ENCODE measurements around the gene OR2C1.

OR2C1 gene

GRCh38 chr16:3355589-3355988 is at the start of gene OR2C1:
OR2C1 (plus strand) TSS chr16:3355889; CDS start chr16:3355941, 52 bp downstream.
- no peak for DNase-seq

- DNase-seq, result no peak
These were observed 49.6 kb upstream of the OR2C1 start for GRCh38 chr16:3306078-3306477.

DNA sequence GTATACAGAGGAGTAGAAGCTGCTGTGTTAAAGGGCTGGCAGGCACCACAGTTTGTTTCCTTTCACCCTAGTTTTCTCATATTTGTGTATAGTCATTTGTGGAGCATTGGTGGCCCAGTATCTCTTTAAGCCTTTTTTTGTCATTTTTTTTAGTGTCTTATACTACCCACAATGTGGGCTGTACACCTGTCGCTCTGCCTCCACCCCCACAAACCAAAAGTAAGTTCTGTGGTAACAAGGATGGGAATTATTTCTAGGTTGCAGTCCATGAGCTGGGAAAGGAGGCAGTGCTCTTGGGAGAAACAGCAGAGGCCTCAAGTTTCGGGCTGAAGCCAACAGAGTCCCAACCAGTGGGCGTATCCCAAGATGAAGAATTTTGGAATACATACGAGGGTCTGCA is 44.2 kb upstream of the OR2C1 start:
- no peak for DNase-seq

- DNase-seq, result no peak
These were observed 38.2 kb upstream of the OR2C1 start for GRCh38 chr16:3317315-3317999.

DNA sequence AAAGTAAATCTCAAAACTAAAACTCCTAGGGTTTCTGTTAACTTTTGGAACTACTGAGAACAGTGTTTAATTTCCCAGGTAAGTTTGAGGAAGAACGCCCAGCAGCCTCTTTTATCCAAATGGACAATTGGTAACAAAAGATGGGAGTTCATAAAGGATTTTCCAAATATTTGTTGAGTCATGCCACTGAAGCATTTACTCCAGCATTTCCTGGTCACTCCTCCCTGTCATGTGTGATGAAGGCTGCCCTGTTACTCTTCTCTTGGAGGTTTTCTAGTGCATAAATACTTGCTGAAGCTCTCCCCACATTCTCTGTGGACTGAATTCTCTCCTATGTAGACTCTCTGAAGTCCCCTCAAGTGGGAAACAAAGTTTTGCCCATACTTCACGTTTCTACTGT is 33.9 kb upstream of the OR2C1 start:
- DNase-seq, result no peak

DNA sequence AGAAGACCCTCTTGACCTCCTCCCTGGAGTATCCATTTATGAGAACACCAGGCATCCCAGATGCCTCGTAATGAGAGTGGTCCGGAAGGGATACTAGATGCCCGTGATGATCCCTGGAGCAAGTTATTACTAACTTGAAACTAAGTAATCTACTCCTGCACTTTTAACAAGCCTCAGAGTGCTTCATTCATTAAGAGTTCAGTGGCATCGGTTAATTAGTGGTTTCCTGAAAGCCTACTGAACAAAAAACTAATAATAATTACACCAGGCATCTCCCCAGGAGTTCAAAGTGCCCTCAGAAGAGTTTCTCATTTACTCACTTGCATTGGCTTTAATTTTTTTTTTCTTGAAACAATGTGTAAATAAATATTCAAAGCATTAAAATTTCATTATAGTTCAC is 28.2 kb upstream of the OR2C1 start:
- no peak for DNase-seq

DNA sequence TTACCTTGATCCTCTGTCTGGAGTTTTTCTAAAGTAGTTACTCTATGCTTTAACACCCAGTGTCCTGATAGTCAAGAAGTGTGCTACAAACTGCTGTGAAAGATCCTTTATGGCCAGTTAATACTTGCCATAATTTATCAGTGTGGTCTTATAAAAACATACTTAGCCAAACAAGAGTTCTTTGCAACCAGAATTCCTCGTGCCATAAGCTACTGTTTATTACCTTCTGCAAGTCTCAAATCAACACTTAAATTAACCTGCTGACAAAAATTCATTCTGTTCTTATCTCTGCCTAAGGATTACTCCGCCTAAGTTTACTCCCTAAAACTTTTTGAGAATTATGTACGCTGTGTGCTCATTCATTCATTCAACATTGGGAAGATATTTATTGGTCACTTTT is 27.6 kb upstream of the OR2C1 start:
- DNase-seq, result no peak

DNA sequence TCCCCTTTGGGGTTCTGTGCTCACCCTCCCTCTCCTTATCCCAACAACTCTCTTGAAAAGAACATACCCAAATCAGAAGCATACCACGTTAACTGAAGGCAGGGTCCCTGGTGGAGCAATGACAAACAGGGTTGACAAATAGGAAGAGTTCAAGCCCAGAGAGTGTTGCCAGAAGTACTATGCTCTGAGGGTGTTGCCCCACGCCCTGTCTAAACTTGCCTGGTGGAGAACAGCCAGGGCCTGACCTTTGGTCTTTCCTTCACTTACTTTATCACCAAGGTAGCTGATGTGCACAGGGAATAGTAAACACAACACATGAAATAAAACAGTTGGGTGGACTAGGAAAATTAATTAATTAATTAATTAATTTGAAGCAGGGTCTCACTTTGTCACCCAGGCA is 27.0 kb upstream of the OR2C1 start:
- no peak for DNase-seq

GRCh38 chr16:3346041-3346440 is 9.6 kb upstream of the OR2C1 start:
- DNase-seq, result no peak

DNA sequence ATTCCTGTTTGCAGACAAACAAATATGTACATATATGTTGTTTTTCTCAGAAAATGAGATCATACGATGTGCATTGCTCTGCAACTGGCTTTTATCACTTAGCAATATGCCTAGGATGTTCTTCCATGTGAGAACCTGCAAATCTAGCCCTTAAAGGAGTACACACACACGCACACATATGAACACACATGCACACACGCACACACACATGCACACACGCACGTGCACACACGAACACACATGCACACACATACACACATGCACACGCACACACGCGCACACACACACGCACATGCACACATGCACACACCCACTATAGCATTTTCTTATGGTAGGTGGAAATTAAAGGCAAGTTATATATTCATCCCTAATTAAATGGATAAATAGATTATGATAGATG is 8.1 kb upstream of the OR2C1 start:
- DNase-seq, result no peak

- DNase-seq, result no peak
These were observed 7.0 kb upstream of the OR2C1 start for GRCh38 chr16:3348547-3349167.

- no peak for DNase-seq
These were observed 6.5 kb upstream of the OR2C1 start for GRCh38 chr16:3349175-3349574.

DNA sequence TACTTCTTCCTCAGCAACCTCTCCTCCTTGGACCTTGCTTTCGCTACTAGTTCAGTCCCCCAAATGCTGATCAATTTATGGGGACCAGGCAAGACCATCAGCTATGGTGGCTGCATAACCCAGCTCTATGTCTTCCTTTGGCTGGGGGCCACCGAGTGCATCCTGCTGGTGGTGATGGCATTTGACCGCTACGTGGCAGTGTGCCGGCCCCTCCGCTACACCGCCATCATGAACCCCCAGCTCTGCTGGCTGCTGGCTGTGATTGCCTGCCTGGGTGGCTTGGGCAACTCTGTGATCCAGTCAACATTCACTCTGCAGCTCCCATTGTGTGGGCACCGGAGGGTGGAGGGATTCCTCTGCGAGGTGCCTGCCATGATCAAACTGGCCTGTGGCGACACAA is 429 bp downstream of the OR2C1 start:
- DNase-seq, result no peak

DNA sequence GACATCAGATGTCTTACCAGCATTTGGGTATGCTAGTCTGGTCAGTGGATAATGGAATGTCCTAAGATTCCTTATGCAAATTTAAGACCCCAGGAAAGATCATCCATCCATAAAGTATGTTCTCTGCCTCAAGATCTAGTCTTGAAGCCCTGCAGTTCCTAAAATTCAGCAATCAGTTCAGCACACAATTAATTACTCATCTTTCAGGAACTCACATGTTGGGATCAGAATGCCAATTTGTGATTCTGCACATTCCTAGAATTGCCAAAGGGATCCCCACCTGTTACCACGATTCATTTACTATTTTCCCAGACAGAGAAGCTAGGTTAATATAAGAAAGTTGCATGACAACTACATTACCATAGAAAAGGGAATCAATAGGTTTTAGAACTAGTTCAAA is 3.2 kb downstream of the OR2C1 start:
- no peak for DNase-seq

GRCh38 chr16:3362931-3363330 is 7.2 kb downstream of the OR2C1 start:
- no peak for DNase-seq

GRCh38 chr16:3363793-3364192 is 8.1 kb downstream of the OR2C1 start:
- DNase-seq, result no peak

GRCh38 chr16:3364774-3365427 is 9.2 kb downstream of the OR2C1 start:
- peak; percentile 89 to 92 for DNase-seq

DNA sequence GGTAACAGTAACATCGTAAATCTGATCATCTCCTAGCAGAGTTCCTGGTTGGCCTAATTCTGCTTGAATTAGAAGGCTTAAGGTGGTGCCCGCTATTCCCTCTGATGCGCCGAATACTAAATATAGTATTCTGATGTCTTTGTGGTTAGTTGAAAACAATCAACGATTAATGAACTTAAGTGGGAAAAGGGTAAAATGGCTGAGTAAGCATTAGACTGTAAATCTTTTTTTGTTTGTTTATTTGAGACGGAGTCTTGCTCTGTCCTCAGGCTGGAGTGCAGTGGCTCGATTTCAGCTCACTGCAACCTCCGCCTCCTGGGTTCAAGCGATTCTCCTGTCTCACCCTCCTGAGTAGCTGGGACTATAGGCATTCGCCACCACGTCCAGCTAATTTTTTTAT is 13.4 kb downstream of the OR2C1 start:
- no peak for DNase-seq

DNA sequence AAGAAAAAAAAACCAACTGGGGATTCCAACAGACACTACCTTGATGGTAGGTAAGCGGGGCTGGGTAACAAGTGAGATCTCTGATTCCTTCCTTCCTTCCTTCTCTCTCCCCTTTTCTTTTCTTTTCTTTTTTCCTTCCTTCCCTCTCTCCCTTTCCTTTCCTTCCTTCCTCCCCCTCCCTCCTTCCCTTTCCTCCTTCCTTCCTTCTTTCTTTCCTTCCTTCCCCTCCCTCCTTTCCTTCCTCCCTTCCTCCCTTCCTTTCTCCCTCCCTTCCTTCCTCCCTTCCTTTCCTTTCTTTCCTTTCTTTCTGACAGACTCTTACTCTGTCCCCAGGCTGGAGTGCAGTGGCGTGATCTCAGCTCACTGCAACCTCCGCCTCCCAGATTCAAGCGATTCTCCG is 20.0 kb downstream of the OR2C1 start:
- DNase-seq, result no peak

DNA sequence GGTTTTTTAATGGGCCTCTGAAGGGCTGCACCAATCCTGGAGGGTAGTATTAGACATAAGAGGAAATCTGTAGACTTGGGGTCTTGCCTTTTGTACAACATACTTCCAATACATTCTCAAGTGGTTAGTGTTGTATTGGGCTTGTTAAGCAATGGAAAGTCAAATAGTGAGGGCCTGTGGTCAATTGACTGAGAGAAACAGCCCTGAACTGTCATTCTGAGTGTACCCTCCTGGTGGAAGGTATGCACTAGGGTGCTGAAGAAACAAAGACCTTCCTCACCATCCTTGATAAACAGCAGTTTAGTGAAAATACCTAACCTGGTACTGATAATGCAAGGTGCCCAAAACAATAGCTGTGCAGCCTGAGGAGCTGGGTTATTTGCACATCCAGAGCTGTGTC is 22.2 kb downstream of the OR2C1 start:
- DNase-seq, result no peak

GRCh38 chr16:3383045-3383448 is 27.4 kb downstream of the OR2C1 start:
- no peak for DNase-seq

GRCh38 chr16:3388325-3388724 is 32.6 kb downstream of the OR2C1 start:
- no peak for DNase-seq

GRCh38 chr16:3389663-3390338 is 34.1 kb downstream of the OR2C1 start:
- DNase-seq, result no peak

- DNase-seq, result no peak
These were observed 44.7 kb downstream of the OR2C1 start for GRCh38 chr16:3400446-3400778.

Measured in CD4-positive, alpha-beta T cell treated with Interleukin-1 beta for 1 hour (primary cell).